Kidney (tissue), 14 donors: ENCODE measurements around the gene P2RY4. TPM values are rescaled to one million over a fixed set of nuclear protein-coding genes. Genes with fewer than 3 reads are reported as not detected.
"Not testable (repeated sequence)": the region's sequence is repeated elsewhere in the genome, so short reads cannot be mapped to it uniquely, and the experiment has no call there.

Experiments
- DNase-seq, 5 donors: peaks; one replicate each; pipeline ENCODE4 v3.0.0-alpha.2; 2013 to 2020
- FAIRE-seq: peaks from 2 replicates; lab custom pipeline; 2012; peaks lifted over from hg19 to GRCh38; lab: Jason Lieb, UNC
- H3K27ac ChIP-seq, 2 donors: one replicate each; pipeline ENCODE4 v1.7.0; 2013; ENCODE audit warnings: low read depth in 2 of 2, low read length in 2 of 2, inconsistent platforms in 1 of 2
- H3K27me3 ChIP-seq: one replicate; pipeline ENCODE4 v1.7.1; 2013; ENCODE audit warnings: low read length, inconsistent platforms; ENCODE audit not compliant: control insufficient read depth, insufficient read depth
- H3K36me3 ChIP-seq, 3 donors: one replicate each; pipeline versions ENCODE4 v1.7.0 to v1.7.1; 2013; ENCODE audit warnings: low read length in 3 of 3, control low read depth in 1 of 3, inconsistent platforms in 1 of 3; ENCODE audit not compliant: insufficient read depth in 3 of 3, control insufficient read depth in 2 of 3
- H3K4me1 ChIP-seq, 3 donors: one replicate each; pipeline versions ENCODE4 v1.7.0 to v1.7.1; 2013; ENCODE audit warnings: low read length in 3 of 3, inconsistent platforms in 1 of 3, low read depth in 1 of 3; ENCODE audit not compliant: control insufficient read depth in 2 of 3, insufficient read depth in 2 of 3
- H3K4me3 ChIP-seq, 3 donors: one replicate each; pipeline versions ENCODE4 v1.7.0 to v1.8.1; 2013; ENCODE audit warnings: low read length in 3 of 3, control low read depth in 1 of 3, inconsistent platforms in 1 of 3
- H3K9ac ChIP-seq, 3 donors: one replicate each; pipeline versions ENCODE4 v1.7.0 to v1.7.1; 2013; ENCODE audit warnings: low read length in 3 of 3, control low read depth in 1 of 3, inconsistent platforms in 1 of 3
- H3K9me3 ChIP-seq, 3 donors: one replicate each; pipeline versions ENCODE4 v1.7.0 to v1.7.1; 2013; ENCODE audit warnings: low read length in 3 of 3, control low read depth in 1 of 3, inconsistent platforms in 1 of 3; ENCODE audit not compliant: control insufficient read depth in 2 of 3, insufficient read depth in 1 of 3
- CTCF ChIP-seq: IDR thresholded peaks from 3 replicates; pipeline ENCODE4 v1.5.1; 2012; ENCODE audit warnings: mild to moderate bottlenecking, moderate library complexity, borderline replicate concordance; ENCODE audit not compliant: insufficient read depth; ENCODE audit errors: extremely low read depth
- intact Hi-C: fragments of 100-400 bp; cut with DNase I; formaldehyde crosslinking; loops from one replicate; pipeline ENCODE4 v1.11.1; 2022
- polyA plus RNA-seq: library from polyadenylated mRNA; stranded (reverse); fragments of 350-450 nt; fragmentation: Illumina TruSeq; extraction: RNeasy Lipid Tissue Mini Kit (QIAGEN cat#74804); gene quantifications from one replicate; pipeline ENCODE4 v1.2.3, GENCODE V29; 2014; ENCODE audit warnings: low read depth, low replicate concordance; ENCODE audit not compliant: insufficient read depth
- total RNA-seq: library from RNA; stranded (reverse); fragmentation: NEBNext Ultra II Directional; extraction: Animal tissue kit (Norgen Biotek cat#: 25700); gene quantifications from one replicate; pipeline ENCODE4 v1.2.1, GENCODE V29; 2021
- donor health status: control.
- donor health status: control.
- donor health status: control.
- donor health status: control.
- donor health status: control.
- donor health status: DM: yes; HTN: yes; CAD: no.
- donor health status: Normal renal cell carcinoma (clear cell type).

P2RY4 gene
- total and polyA plus RNA-seq, 2 donors from 2014 or later, result 0.31 TPM; not detected in 1

DNA sequence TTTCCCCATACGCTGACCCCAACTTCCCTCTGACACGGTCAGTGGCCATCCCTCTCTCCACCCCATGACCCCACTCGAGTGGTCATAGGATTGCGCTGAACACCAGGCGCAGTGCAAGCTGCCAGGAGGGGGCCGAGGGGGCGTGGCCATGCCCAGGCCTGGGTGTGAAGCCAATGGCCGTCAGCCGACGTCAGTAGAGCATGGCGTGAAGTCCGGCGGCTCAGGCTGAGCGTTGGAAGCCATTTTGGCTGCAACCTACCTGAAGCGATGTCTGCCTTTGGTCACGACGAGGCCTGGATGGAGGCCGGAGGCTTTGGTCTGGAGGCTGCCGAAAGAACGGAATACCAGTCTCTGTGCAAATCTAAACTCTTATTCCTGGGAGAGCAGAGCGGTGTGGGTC, 21.9 kb upstream of the P2RY4 start, which contains the start of gene RAB41:
Gene RAB41 (plus strand): TSS at position 222 of the 400 bp plus-strand sequence. CDS start 46 bp downstream, at position 268.
- FAIRE-seq, result no peak
- H3K27ac ChIP-seq, result no peak within 1 kb of the TSS
- H3K36me3 ChIP-seq, result no peaks in the 10 kb centered on the region
- H3K27me3 ChIP-seq, result no peaks in the 10 kb centered on the region
- no peaks in the 10 kb centered on the region for H3K4me1 ChIP-seq
- TF ChIP-seq CTCF, result no peak
- no peak within 1 kb of the TSS for H3K9ac ChIP-seq
- no peak for DNase-seq
- H3K4me3 ChIP-seq, result no peak within 1 kb of the TSS
- intact Hi-C loops, result no loop called here
- H3K9me3 ChIP-seq, result no peaks in the 10 kb centered on the region

DNA sequence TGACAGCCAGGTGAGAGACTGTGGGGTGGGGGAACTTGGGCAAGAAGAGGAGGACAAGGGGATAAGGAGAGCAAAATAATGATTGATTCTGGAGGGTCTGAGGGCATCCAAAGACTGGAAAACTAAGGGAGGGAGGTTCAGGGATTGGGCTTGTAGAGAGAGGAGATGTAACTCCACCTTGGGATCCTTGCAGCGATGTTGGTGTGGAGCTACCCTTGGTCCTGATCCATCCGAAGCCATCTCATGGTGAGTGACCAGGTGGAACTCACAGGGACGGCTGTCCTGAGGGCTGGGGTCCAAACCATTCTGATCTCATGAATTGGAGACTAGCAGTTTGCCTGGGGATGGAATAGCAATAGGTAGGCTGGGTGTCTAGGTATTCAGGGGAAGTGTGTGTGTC, 20.6 kb upstream of the P2RY4 start:
- intact Hi-C loops, result no loop called here

DNA sequence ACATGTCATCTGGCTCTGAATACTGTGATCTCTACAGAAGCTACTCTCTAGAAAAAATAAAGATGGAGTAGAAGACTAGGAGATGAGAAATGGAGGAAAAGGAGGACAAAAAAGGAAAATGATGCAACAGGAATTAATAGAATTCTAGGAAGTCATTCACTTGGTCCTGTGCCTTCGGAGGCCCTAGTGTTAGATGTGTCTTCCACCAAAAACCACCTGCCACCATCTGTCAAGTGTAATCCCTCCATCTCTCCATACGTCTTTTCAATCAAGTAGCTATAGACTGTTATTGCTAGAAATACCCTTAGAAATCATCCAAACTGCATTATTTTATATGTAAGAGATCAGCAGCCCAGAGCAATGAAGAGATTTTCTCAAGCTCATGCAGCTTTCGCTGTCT, 19.1 kb upstream of the P2RY4 start:
- Histone ChIP-seq H3K27ac (no peak overlapping the region), H3K9me3 (no peaks in the 10 kb centered on the region), H3K9ac (no peak overlapping the region), H3K36me3 (no peaks in the 10 kb centered on the region), H3K4me3 (no peak overlapping the region), H3K27me3 (no peaks in the 10 kb centered on the region), H3K4me1 (no peaks in the 10 kb centered on the region)
- no peak for DNase-seq
- intact Hi-C loops, result no loop called here
- FAIRE-seq, result no peak
- no peak for TF ChIP-seq CTCF

More for the DNA sequence above, 20.6 kb upstream of the P2RY4 start:
- FAIRE-seq (no peak), DNase-seq (no peak)
- H3K9me3 ChIP-seq, result no peaks in the 10 kb centered on the region
- H3K36me3 ChIP-seq, result no peaks in the 10 kb centered on the region
- H3K4me1 ChIP-seq, result no peaks in the 10 kb centered on the region
- H3K9ac ChIP-seq, result no peak overlapping the region
- no peak overlapping the region for H3K27ac ChIP-seq
- H3K4me3 ChIP-seq, result no peak overlapping the region
- no peaks in the 10 kb centered on the region for H3K27me3 ChIP-seq
- no peak for TF ChIP-seq CTCF

- H3K4me1 ChIP-seq, H3K4me3 ChIP-seq, FAIRE-seq, H3K36me3 ChIP-seq, H3K27ac ChIP-seq, DNase-seq, H3K27me3 ChIP-seq, intact Hi-C loops, H3K9me3 ChIP-seq, H3K9ac ChIP-seq: not testable (repeated sequence)
Observed at GRCh38 chrX:70274029-70274428, 14.0 kb upstream of the P2RY4 start.
